Fibroblast of skin of scalp (primary cell): Measurements from ENCODE around the gene SETD7.
A peak's percentile ranks its signal among the peaks of the same experiment; 100 is the strongest.

ENCODE experiments used
- DNase-seq: peaks from one replicate; pipeline ENCODE4 v3.0.0-alpha.2; 2013

SETD7 gene

GRCh38 chr4:139568206-139568955 is 12.4 kb upstream of the SETD7 start:
- DNase-seq, result peak; percentile 46

DNA sequence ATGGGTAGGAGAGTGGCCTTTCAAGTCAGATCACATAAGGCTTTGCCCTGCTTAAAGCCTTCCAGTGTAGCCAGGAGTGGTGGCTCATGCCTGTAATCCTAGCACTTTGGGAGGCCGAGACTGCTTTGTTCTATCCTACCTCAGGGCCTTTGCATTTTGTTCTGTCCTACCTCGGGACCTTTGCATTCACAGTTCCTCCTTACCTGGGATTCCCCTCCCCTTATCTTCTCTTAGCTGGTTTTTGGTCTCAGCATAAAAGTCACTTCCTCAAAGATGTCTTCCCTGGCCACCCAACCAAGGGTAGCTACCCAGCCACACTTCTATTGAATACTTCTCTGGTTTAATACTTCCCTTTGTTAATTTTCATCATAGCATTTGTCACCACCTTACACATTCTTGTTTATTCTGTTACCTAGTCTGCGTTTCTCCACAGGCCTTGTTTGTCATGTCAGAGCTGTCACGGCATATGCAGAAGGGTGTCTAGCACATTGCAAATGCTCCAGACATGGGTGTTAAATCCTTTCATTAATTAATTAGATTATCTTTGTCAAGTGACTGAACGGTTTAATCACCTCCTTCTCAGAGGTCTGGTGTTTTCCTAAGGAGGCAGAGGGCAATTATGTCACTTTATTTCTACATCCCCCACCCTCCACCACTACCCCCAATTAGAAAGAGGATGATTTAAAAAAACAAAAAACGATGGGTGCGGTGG is 11.3 kb upstream of the SETD7 start:
- DNase-seq, result no peak

DNA sequence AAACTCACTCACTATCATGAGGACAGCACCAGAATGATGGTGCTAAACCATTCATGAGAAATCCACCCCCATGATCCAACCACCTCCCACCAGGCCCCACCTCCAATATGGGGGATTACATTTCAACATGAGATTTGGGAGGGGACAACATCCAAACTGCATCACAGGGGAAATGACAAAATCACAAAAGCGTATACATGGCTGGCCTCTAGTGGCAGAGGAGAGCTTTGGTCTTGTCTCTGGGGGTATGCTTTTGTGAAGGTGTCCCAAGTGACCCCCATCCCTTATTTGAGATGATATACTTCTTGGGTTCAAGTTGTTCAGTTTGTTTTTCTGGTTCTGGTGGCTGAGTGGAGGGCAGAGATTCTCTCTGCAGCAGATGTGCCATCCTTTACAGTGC is 8.5 kb upstream of the SETD7 start:
- no peak for DNase-seq

DNA sequence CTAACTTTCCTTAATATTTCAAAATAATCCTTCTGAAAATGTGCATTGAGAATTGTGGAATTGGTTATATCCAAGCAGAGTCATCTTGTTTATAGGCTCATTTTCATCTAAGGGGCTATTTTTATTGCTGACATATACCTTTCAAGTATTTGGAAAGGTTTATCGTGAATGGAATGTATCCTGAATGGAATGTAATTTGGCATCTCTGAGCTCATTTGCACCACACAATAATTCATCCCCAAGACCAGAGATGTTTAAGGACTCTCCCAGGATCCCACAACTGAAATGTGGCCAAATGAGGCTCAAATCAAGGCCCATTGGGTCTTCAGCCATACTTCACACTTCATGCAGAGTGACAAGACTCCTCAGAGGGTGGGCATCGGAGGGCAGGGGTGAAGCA is 7.5 kb upstream of the SETD7 start:
- DNase-seq, result peak; percentile 19

GRCh38 chr4:139562839-139563238 is 6.8 kb upstream of the SETD7 start:
- no peak for DNase-seq

GRCh38 chr4:139562067-139562684 is 6.2 kb upstream of the SETD7 start:
- DNase-seq, result no peak

DNA sequence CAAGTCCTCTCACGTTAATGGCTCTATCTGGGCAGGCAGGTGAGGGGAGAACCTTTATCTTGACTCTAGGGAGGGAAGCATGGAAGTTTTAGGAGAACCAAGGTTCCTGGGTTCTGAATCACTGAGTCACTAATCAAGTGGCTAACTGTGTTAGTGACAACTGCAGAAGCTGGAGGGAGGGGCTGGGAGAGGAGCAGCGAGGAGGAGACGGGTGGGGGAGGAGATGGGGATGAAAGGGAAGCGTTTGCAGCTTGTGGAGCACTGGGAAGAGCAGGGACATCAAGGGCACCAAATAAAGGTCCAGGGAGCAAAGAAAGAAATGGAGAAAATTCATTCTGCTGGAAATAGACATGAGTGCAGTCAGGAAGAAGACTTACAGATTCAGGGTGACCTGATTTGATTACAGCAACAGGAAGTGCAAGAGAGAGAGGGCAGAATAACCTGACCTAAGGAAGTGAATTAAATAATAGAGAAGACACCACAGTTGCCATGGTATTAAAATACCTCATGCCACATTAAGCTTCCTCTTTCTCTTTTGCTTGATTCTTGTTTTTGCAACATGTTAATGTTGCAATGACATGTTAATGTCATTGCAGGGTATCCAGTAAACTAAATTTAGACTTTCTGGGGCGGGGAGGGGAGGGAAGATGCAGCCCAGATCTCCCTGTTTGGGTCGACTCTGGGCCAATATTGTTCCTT is 4.5 kb upstream of the SETD7 start:
- no peak for DNase-seq

DNA sequence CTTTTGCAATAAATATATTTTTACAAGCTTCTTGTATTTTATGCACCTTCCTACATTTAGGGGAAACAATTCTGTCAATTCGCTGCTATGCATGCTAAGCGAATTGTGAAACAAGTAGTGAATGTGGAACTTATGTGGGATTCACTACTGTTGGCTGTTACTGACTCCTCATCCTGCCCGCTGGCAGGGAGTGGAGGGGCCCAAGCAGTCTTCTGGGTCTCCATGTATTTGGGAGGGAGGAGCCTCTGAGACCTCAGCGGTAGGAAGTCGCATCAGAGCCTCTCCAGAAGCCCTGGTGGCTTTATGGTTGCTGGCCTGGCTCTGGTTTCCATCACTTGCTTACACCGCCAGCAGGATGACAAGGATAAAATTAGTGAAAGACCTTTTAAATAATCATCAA is 3.7 kb upstream of the SETD7 start:
- no peak for DNase-seq

- DNase-seq, result no peak
Measured at GRCh38 chr4:139559089-139559479, 3.1 kb upstream of the SETD7 start.

- no peak for DNase-seq
Measured at GRCh38 chr4:139558235-139559088, 2.4 kb upstream of the SETD7 start.

DNA sequence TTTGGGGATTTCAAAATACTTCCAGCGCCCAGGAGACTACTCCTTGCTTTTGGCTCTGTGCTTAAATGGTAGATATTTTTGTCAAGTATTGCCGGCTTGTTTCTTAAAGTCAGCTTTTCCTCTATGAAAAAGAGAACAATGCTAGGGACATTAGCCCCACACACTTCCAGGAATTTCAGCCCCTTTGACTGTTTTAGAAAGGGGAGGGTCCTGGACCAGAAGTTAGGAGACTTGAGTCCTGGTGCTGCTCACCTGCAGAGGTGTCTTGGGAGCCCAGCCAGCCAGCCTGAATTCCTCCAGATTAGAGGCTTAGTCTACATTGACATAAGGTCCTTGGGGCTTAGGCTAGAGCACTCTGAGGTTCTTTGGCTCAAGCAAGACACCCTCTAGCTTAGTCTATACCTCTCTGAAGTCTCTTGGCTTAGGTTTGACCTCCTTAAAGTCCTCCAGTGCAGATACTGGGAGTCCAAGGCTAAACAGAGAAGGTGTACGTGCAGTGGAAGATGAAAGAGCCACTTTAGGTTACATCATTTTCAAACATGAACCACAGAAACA is 1.6 kb upstream of the SETD7 start:
- DNase-seq, result no peak

GRCh38 chr4:139556724-139557555 is 921 bp upstream of the SETD7 start:
- DNase-seq, result peak; percentile 25

GRCh38 chr4:139555705-139556070 is 331 bp downstream of the SETD7 start:
- peak; percentile 36 for DNase-seq

DNA sequence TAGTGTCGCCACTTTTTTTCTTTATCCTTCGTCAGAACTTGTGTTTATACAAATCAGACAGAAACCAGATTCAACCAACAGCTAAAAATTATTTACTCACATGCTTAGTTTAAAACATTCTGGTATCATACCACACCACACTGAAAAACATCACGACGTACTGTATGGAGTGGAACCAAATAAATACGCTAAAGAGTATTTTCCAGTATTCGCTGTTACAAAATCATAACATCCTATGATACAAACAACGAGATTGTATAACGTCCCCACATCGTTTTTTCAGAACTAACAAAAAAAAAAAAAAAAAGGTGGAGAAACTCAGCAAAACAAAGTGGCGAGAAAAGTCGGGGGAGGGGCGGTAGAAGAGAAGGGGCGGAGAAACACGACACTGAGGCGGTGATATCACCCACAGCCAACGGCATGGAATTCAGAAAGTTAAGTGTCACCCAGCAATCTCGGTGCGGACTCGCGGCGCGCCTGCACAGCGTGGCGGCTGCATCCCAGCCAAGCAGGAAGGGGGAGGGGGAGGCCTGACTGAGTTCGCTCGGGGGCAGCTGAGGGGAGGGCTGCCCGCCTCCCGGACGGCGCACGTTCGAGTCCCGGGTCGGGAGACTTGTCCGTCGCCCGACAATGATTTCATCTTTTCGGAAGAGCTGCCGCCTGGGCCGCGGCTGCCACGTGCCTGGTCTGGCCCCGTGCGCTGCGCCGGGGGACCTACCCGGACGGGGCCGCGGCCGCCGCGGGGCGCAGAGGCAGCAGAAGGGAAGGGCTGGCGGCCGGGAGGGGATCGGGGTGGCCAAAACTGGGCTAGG is 920 bp downstream of the SETD7 start:
- peak; percentile 95 for DNase-seq

GRCh38 chr4:139554642-139554892 is 1.5 kb downstream of the SETD7 start:
- no peak for DNase-seq

DNA sequence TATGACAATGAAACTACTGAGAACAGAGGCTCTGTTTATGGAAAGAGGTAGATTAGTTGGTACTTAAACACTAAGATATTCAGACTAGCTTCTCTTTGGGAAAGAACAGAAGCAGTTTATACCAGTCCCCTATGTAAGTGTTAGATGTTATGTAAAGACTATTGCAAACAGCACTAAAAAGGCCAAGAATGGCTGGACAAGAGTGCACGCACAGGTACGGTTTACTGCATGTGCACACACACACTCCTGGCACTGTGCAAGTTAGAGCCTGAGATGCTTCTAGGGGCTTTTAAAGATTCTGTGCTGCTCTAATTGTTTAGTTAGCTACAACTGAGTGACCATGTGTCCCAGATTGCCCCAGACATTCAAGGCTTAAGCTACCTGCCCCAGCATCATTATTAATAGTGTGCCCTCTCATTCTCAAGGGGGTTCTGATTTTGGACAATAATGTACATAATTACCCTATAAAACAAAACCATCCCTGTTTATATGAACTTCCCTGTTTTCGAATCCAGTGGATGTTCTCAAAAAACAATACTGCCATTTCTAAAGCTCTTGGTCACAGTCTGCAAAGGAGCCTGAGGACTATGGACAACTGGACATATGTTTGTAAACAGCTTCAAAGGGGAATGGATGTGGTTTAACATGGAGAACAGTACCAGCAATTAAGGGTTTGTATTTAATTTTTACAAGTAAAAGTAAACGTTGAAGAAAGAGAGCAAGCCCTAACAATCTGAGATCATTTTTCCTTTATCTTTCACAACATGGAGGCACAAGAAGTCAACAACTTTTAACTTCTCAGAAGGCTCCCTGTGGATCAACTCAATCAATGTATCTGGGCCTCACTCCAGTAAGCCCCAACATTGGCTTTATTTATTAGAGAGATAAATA is 2.0 kb downstream of the SETD7 start:
- no peak for DNase-seq

DNA sequence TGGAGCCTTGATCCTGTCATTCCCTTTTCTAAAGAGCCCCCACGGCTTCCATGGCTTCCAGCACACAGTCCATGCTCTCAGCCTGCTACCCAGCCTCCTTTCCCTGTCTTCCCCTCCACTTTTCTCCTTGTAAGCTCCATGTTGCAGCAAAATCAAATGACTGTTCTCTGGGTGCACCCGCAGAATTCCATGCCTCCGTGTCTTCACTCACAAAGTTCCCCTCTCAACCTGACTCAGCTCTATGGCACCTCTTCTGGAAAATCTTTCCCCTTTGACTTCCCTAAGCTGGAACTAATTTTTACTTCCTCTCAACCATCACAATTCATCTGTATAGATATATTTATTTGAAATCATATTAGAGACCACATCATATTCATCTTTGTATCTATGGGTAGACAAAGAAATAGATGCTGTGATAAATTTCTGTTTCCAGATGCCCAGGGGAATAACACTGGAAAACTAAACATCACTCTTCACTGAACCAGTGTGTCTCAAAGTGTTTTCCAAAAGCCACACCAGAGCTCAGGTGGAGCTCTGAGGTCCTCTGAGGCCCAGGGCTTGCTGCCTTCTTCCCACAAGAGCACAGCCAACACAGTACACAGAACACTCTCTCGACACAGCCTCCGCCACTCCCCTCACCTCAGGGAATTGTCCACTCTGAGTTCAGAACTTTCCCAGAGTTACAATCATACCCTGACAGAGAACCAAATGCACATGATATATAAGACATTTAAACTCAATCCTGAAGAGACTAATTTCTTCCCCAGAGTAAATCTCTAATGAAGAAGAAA is 3.3 kb downstream of the SETD7 start:
- peak; percentile 44 for DNase-seq

GRCh38 chr4:139550724-139551429 is 5.1 kb downstream of the SETD7 start:
- DNase-seq, result peak; percentile 27
